Putamen (tissue), 1 donor: ENCODE measurements around the gene UGT1A7.
"Not testable (repeated sequence)": the region's sequence is repeated elsewhere in the genome, so short reads cannot be mapped to it uniquely, and the experiment has no call there.

ENCODE experiments used
- DNase-seq: peaks from one replicate; pipeline ENCODE4 v3.0.0-alpha.2; 2016; ENCODE audit warnings: low spot score

Gene UGT1A7

DNA sequence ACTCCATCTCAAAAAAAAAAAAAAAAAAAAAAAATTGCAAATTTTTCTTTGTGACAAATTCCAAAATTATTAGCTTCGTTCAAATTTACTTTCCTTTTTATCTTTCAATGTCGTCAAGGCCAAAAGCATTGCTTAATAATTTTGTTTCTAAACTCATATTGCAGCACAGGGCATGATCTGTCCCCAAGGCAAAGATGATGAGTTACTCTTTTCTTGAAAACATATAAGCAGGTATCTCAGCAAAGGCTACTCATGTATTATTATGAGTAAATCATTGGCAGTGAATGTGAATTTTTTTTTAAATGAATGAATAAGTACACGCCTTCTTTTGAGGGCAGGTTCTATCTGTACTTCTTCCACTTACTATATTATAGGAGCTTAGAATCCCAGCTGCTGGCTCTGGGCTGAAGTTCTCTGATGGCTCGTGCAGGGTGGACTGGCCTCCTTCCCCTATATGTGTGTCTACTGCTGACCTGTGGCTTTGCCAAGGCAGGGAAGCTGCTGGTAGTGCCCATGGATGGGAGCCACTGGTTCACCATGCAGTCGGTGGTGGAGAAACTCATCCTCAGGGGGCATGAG, at the start of gene UGT1A7:
TSS of gene UGT1A7 (plus strand) at position 381 of the 579 bp plus-strand sequence. CDS start at position 418, 37 bp downstream.
- DNase-seq, result no peak

DNA sequence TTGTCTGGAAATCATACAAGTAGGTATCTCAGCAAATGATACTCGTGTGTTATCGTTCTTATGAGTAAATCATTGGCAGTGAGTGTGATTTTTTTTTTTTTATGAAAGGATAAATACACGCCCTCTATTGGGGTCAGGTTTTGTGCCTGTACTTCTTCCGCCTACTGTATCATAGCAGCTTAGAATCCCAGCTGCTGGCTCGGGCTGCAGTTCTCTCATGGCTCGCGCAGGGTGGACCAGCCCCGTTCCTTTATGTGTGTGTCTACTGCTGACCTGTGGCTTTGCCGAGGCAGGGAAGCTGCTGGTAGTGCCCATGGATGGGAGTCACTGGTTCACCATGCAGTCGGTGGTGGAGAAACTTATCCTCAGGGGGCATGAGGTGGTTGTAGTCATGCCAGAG, 45.4 kb upstream of the UGT1A7 start, which contains the start of gene UGT1A10:
TSS of gene UGT1A10 (plus strand) at position 143 of the 400 bp plus-strand sequence. CDS start at position 218, 75 bp downstream.
- DNase-seq, result not testable (repeated sequence)

DNA sequence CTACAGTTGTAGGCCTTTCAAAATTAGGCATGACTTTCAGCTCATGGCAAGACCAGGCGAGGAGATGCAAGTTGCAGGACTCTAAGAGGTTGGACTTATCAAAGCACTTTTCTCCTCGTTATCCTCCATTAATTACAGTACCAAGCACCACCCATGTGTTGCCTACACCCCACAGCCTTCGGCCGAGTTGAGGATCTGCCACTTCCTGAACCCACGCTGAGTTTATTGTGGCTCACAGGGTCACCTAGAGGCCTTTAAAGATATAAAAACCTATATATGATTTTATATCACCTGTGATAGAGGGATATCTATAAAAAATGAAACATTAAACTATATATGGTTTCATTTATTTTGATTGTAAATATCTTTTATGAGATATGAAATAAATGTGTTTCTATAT, 42.9 kb upstream of the UGT1A7 start:
- no peak for DNase-seq

DNA sequence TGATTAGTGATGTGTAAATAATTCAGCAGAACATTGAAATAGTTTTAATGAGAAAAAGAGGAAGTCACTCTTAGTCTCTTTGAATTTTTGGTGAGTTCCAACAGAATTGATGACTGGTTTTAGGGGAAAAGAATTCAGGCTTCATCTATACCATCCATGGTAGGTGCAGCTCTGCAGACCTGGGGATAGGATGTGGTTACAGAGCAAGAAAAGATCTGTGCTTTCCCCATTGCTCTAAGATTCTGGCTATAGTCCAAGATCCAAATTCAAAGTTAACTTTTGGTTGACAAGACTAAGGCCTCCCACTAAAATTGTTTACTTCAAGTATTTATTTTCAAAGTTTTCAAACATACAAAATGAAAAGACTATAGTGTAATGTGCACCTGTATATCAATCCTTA, 41.8 kb upstream of the UGT1A7 start:
- DNase-seq, result no peak

DNA sequence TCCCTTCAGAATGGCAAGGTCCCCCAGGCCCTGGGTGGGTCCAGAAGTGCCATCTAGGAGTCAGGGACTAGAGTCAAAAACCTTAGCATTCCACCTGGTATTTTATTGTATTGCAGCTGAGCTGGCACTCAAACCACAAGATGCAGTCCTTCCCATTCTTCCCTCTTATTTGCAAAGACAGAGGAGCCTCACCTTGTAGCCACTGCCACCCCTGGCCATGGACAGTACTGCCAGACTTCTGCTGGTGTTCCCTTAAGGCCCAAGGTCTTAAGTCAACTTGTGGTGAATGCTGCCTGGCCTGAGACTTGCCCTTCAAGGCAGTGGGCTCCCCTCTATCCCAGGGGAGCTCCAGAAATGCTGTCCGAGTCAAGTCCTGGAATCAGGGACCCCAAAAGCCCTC, 38.6 kb upstream of the UGT1A7 start:
- DNase-seq, result no peak

DNA sequence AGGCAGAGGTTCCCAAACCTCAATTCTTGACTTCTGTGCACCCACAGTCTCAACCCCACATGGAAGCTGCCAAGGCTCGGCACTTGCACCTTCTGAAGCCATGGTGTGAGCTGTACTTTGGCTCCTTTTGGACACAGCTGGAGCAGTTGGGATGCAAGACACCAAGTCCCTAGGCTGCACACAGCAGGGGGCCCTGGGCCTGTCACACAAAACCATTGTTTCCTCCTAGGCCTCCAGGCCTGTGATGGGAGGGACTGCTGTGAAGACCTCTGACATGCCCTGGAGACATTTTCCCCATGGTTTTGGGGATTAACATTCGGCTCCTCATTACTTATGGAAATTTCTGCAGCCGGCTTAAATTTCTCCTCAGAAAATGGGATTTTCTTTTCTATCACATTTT, 35.7 kb upstream of the UGT1A7 start:
- not testable (repeated sequence) for DNase-seq

DNA sequence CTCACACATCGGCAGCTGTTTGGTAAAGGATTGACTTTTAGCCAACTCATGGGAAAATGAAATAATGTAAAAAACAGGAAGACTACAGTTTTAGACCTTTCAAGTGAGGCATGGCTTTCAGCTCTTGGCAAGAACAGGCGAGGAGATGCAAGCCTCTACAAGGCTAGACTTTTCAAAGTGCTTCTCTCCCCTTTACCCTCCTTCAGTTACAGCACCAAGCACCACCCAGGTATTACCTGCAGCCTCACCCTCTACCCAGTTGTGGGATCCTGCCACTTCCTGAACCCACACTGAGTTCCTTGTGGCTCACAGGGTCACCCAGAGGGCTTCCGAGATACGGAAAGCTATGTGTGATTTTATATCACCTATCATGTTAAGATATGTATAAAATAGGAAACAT, 30.7 kb upstream of the UGT1A7 start:
- no peak for DNase-seq

DNA sequence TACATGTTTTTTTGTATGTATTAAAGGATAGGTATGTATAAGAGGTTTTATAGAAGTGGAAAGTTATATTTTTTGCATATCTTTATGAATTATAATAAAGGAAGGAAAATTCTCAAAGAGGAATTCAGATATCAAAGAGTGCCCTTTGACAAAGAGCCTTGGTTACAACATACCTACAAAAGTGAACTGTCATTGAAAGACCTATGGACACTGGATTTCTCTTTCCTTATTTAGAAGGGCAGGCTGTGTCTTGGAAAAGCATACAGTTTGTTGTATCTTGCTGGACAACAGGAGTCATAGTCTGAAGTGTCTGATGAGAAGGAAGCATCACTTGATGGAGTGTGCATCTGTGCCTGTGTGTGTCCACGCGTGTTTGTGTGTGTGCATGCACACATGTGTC, 30.3 kb upstream of the UGT1A7 start:
- no peak for DNase-seq

DNA sequence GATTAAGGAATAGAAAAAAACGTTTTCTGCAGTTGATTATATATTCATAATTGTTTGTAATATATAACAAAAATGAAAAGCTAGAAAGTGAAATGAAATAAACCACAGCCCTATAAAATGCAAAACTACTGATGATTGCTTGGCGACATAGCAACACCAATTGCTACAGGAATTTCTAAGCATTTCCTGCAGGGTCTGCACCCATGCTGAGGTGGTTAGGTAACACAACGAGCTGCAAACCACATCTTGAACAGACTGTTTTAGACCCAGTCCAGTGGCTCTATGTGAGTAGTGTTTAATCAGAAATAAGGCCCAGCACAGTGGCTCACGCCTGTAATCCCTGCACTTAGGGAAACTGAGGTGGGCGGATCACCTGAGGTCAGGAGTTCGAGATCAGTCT, 27.2 kb upstream of the UGT1A7 start:
- DNase-seq, result no peak

DNA sequence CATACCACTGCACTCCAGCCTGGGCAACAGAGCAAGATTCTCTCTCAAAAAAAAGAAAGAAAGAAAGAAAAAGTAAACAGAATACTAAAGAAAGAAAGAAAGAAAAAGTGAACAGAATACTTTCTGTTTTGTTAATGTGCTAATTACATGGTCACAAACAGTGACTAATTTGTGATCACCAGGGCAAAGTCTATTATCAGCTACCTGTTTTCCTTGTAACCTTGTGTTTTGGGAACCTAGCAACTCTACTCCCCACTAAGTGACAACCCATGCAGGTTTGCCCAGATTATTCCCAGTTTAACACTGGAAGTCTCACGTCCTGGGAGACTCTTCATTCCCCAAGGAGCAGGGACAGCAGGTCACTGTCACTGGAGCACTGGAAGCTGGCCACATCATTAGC, 26.7 kb upstream of the UGT1A7 start:
- no peak for DNase-seq

DNA sequence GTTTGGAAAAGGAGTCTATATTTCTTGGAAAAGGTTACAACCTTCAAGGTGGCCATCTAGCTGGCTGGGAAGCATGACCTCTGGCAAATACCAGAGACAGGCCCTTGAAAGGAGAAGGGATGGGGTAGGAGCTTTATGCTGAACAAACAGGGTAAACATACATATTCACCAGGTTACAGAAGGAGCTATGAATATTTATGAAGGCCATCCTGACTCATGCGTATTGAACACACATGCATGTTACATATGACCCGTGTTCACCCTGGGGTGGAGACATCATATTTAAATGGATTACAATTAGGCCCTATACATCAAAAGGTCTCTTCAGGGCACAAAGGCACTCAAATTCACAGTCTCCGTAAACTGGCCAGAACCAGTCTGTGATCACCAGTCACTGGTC, 25.8 kb upstream of the UGT1A7 start:
- DNase-seq, result not testable (repeated sequence)

DNA sequence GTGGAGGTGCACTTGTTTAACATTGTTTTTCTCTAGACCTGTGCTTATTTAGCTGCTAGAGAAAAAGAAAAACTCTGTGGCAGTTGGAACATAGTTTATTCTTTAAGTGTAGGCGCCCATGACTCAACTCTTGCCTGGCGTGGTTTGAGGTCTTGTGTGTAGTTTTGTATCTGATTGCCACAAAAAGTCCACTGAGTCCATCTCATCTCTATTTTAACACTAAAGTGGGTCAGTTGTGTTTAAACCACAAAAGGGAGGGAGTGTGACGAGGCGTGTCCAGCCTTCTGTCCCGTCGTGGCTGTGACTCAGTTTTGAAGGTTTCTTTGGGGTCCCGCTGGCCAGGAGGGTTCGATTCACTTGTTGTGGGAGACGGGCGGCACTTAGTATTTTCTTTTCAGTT, 25.3 kb upstream of the UGT1A7 start:
- DNase-seq, result no peak

DNA sequence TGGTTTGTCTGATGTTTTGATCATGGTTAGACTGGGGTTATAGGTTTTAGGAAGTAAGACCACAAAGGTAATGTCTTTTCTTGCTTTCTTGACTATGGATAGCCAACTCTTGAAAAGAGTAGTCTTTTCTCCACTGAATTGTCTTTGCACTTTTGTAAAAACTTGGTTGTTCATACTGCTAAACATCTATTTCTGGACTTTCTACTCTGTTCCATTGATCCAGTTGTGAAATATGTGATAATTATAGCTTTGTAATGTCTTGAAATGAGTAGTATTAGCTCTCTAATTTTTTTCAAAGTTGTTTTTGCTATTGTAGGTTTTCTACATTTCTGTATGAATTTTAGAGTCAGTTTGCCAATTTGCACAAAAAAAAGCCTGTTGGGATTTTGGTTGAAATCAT, 23.1 kb upstream of the UGT1A7 start:
- no peak for DNase-seq

DNA sequence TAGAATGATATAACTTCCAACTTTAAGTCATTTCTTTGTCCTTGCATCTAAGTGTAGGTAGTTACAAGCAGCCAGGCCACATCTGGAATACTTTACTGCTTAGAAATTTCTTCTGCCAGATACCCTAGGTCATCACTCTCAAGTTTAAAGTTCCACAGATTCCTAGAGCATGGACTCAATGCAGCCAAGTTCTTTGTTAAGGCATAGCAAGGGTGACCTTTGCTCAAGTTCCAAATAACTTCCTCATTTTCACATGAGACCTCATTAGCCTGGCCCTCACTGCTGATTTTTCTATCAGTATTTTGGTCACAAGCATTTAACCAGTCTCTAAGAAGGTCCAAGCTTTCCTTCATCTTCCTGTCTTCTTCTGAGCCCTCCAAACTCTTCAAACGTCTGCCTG, 17.8 kb upstream of the UGT1A7 start:
- no peak for DNase-seq

DNA sequence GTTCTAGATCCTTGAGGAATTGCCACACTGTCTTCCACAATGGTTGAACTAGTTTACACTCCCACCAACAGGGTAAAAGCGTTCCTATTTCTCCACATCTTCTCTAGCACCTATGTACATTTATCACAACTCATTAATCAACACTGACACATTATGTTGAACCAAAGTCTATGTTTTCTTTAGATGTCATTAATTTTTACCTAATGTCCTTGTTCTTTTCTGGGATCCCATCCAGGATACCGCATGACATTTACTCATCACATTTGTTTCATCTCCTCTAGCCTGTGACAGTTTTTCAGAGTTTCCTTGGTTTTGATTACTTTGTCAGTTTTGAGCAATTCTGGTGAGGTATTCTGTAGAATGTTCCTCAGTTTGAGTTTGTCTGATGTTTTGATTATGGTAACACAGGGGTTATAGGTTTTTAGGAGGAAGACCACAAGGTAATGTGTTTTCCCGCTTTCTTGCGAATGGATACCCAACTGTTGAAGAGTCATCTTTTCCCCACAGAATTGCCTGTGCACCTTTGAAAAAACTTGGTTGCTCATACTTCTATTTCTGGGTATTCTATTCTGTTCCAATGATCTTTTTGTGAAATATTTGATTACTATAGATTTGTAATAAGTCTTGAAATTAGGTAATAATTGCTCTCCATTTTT, 13.0 kb upstream of the UGT1A7 start:
- no peak for DNase-seq

DNA sequence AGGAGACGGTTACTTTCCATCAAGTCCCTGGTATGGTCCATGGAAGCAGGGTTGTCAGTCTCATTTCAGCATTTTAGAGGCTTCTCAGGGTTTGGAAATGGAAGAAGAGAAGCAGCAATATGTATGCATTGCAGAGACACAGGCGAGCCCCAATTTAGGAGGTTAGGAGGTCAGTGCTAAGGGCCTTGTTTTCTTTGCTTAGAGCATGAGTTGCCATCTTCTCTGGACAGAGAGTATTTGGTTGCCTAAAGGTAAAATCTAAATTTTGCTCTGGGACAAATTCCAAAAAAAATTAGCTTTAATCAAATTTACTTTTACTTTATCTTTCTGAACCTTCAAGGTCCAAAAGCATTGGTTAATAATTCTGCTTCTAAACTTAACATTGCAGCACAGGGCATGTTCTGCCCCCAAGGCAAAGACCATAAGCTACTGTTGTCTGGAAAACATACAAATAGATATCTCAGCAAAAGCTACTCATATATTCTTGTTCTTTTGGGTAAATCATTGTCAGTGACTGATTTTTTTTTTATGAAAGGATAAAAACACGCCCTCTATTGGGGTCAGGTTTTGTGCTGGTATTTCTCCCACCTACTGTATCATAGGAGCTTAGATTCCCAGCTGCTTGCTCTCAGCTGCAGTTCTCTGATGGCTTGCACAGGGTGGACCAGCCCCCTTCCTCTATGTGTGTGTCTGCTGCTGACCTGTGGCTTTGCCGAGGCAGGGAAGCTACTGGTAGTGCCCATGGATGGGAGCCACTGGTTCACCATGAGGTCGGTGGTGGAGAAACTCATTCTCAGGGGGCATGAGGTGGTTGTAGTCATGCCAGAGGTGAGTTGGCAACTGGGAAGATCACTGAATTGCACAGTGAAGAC, 10.2 kb upstream of the UGT1A7 start, which contains the start of gene UGT1A9:
TSS of gene UGT1A9 (plus strand) at position 609 of the 872 bp plus-strand sequence. CDS start at position 646, 37 bp downstream.
- DNase-seq, result no peak

DNA sequence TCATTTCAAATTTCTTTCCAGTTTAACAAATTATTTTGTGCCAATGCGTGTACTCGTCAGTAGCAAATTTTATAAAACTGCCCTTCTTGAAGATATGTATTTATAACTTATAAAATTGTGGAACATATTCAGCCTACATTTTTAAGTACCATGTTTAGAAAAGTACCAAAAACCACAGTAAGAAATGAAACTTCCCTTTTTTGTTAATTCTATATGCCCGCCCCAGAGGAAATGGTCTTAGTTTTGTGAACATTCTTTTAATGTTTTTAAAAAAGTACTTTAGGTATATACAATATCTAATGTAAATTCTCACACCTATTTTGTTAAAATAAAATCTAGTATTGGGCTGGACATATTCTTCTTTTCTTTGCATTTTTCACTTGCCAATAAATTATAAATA, 8.8 kb upstream of the UGT1A7 start:
- DNase-seq, result no peak

DNA sequence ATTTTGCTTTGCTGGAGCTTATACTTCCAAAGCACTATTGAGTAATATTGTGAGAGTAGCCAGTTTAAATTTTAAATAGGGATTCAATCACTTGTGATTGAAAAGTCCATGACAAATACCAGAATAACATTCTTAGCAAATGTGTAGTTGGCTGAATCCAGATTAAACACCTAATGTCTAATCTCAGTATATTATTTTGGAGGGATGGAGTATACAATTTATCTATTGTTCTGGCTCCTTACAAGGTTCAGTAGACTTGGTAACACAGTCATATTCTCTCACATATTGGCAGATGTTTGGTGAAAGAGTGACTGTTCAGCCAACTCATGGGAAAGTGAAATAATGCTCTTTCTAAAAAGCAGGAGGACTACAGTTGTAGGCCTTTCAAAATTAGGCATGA, 7.8 kb upstream of the UGT1A7 start:
- no peak for DNase-seq

DNA sequence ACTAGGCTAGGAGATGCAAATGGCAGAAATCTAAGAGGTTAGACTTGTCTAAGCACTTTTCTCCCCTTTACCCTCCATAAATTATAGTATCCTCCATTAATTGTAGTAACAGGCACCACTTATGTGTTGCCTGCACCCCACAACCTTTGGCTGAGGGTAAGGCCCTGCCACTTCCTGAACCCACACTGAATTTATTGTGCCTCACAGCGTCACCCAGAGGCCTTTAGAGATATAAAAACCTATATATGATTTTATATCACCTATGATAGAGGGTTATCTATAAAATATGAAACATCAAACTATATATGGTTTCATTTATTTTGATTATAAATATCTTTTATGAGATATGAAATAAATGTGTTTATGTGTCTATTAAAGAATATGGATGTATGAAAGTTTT, 7.4 kb upstream of the UGT1A7 start:
- DNase-seq, result no peak

DNA sequence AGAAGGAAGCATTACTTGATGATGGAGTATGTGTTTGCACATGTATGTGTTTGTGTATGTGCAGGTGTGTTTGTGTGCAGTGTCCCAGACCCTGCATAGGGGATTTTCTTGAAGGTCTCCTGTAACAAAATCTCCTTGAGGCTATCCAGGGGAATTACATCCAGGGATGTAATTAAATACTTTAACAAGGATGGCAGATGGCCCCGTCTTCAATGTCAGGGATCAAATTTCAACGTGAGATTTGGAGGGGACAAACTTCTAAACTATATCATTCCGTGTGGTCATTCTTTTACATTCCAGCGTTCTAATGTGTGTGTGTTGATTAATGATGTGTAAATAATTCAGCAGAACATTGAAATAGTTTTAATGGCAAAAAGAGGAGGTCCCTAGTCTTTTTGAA, 6.7 kb upstream of the UGT1A7 start:
- DNase-seq, result no peak

DNA sequence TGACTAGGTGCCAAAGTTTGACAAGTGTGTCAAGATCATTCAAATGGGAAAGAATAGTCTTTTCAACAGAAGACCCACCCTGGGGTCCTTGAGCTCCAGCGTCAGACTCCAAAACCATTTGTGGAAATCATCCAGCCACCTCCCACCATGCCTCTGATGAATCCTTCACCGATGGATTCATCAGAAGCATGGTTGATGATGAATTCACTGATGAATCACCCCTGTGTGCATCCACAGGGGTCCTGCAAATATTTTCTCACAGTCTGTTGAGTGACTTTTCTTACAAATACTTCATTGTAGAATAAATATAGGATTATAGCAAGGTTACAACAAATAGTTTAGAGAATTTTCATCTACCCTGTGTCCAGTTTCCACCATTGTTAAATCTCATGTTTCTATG, 5.7 kb upstream of the UGT1A7 start:
- DNase-seq, result no peak

DNA sequence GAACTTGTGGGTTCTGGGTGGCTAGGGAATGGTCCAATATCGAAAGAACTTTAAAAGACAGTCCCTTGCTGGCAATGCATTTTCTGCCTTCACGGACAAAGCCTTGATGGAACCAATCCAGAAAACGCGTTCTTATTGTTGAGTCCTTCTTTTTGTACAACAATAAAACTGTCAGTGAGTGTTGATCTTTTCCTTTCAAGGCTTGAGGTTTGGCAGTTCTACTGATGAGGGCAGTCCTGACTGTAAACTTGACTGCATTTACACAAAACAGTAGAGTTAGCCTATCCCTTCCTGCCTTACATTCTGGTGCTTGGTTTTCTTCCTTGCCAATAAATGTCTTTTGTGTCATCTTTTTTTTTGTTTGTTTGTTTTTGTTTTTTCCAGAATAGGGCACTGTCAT, 2.5 kb upstream of the UGT1A7 start:
- no peak for DNase-seq
